K562 treated with DMSO at 1 percent for 48 hours (cell line): ENCODE measurements around the gene SPINT2. TPM values are rescaled to one million over a fixed set of nuclear protein-coding genes. Genes with fewer than 3 reads are reported as not detected.

ENCODE experiments used
- total RNA-seq: library from RNA; unstranded; fragments of 300-600 nt; gene quantifications from 2 replicates; pipeline ENCODE4 v1.2.3, GENCODE V29; 2022; ENCODE audit warnings: low replicate concordance; ENCODE audit errors: extremely low read depth

The SPINT2 gene
- total RNA-seq = not detected in 2 replicates

GRCh38 chr19:38264486-38265212 is at the start of gene SPINT2:
Gene SPINT2 (plus strand): TSS chr19:38264573. CDS start chr19:38264893, 320 bp downstream.

GRCh38 chr19:38224014-38224862 is 40.1 kb upstream of the SPINT2 start, which contains the start of gene DPF1:
Gene DPF1 (minus strand): TSS chr19:38224222. CDS start chr19:38224142, 80 bp downstream.

GRCh38 chr19:38303517-38304351 is 39.4 kb downstream of the SPINT2 start, which contains the start of gene C19orf33:
Gene C19orf33 (plus strand): TSS chr19:38304251. CDS start chr19:38304262, 11 bp downstream.

GRCh38 chr19:38315657-38316476 is 51.5 kb downstream of the SPINT2 start, which contains the start of gene YIF1B:
Gene YIF1B (minus strand): TSS chr19:38315947. CDS start chr19:38315917, 30 bp downstream.

GRCh38 chr19:38319421-38320258 is 55.3 kb downstream of the SPINT2 start, which contains the start of gene KCNK6:
Gene KCNK6 (plus strand): TSS chr19:38319845. CDS start chr19:38319951, 106 bp downstream.

Other genes starting within 250 kb of the SPINT2 start
- gene DPF1, start 40.4 kb upstream of the SPINT2 start, total RNA-seq = not detected in 2 replicates
- gene PPP1R14A, start 8.2 kb upstream of the SPINT2 start, total RNA-seq = not detected in 2 replicates
- gene C19orf33, start 39.7 kb downstream of the SPINT2 start, total RNA-seq = not detected in 2 replicates
- gene YIF1B, start 51.4 kb downstream of the SPINT2 start, total RNA-seq = not detected in 2 replicates
- not detected in 2 replicates for gene KCNK6, start 55.3 kb downstream of the SPINT2 start, total RNA-seq
- not detected in 2 replicates for gene CATSPERG, start 71.3 kb downstream of the SPINT2 start, total RNA-seq
- not detected in 2 replicates for gene PSMD8, start 110.0 kb downstream of the SPINT2 start, total RNA-seq
- not detected in 2 replicates for gene GGN, start 123.5 kb downstream of the SPINT2 start, total RNA-seq
- not detected in 2 replicates for gene SPRED3, start 124.1 kb downstream of the SPINT2 start, total RNA-seq
- gene FAM98C, start 138.5 kb downstream of the SPINT2 start, total RNA-seq = not detected in 2 replicates
- not detected in 2 replicates for gene RASGRP4, start 161.6 kb downstream of the SPINT2 start, total RNA-seq
- not detected in 2 replicates for gene RYR1, start 169.1 kb downstream of the SPINT2 start, total RNA-seq